Measurements from ENCODE around the gene MAML2.
"Not testable (repeated sequence)": the region's sequence is repeated elsewhere in the genome, so short reads cannot be mapped to it uniquely, and the experiment has no call there.

Gene MAML2

GRCh38 chr11:96288915-96289314, 54.1 kb downstream of the MAML2 start:
- no peak for DNase-seq

GRCh38 chr11:96287822-96288439, 55.1 kb downstream of the MAML2 start:
- DNase-seq: no peak

GRCh38 chr11:96285985-96286384, 57.0 kb downstream of the MAML2 start:
- DNase-seq: not testable (repeated sequence)

- DNase-seq: no peak
These were observed 58.1 kb downstream of the MAML2 start for GRCh38 chr11:96284917-96285316.

GRCh38 chr11:96284401-96284800, 58.6 kb downstream of the MAML2 start:
- DNase-seq: no peak

- no peak for DNase-seq
These were observed 60.3 kb downstream of the MAML2 start for GRCh38 chr11:96282625-96283220.

- no peak for DNase-seq
These were observed 62.6 kb downstream of the MAML2 start for GRCh38 chr11:96280444-96280843.

GRCh38 chr11:96279896-96280290, 63.1 kb downstream of the MAML2 start:
- no peak for DNase-seq

- no peak for DNase-seq
These were observed 63.7 kb downstream of the MAML2 start for GRCh38 chr11:96279018-96279895.

GRCh38 chr11:96278039-96278897, 64.7 kb downstream of the MAML2 start:
- DNase-seq: no peak

- no peak for DNase-seq
These were observed 65.3 kb downstream of the MAML2 start for GRCh38 chr11:96277696-96278038.

GRCh38 chr11:96276836-96277235, 66.2 kb downstream of the MAML2 start:
- no peak for DNase-seq

- DNase-seq: no peak
These were observed 67.0 kb downstream of the MAML2 start for GRCh38 chr11:96275801-96276594.

GRCh38 chr11:96273507-96273906, 69.5 kb downstream of the MAML2 start:
- no peak for DNase-seq

GRCh38 chr11:96272529-96273222, 70.3 kb downstream of the MAML2 start:
- no peak for DNase-seq

- DNase-seq: no peak
These were observed 71.2 kb downstream of the MAML2 start for GRCh38 chr11:96271777-96272176.

GRCh38 chr11:96271352-96271751, 71.6 kb downstream of the MAML2 start:
- not testable (repeated sequence) for DNase-seq

GRCh38 chr11:96268527-96268926, 74.5 kb downstream of the MAML2 start:
- not testable (repeated sequence) for DNase-seq

GRCh38 chr11:96267496-96268032, 75.4 kb downstream of the MAML2 start:
- DNase-seq: peak; percentile 41 to 48

- no peak for DNase-seq
These were observed 75.9 kb downstream of the MAML2 start for GRCh38 chr11:96267001-96267495.

GRCh38 chr11:96265972-96266371, 77.0 kb downstream of the MAML2 start:
- DNase-seq: no peak

Measured in activated CD4-positive, alpha-beta T cell treated with anti-CD3 and anti-CD28 coated beads, Interleukin-2, amount 50 U/mL, for 48 hours (primary cell).